NCI-H2081 treated with DMSO at 0.1 percent for 48 hours (cell line): ENCODE data around the gene EIF3K.
"Not testable (repeated sequence)": the region's sequence is repeated elsewhere in the genome, so short reads cannot be mapped to it uniquely, and the experiment has no call there.

ENCODE experiments used
- DNase-seq: peaks from one replicate; lab custom pipeline; 2025; lab: John Stamatoyannopoulos, UW

Gene EIF3K

GRCh38 chr19:38618590-38619360 lies at the start of gene EIF3K:
EIF3K (plus strand) TSS chr19:38619188; CDS start chr19:38619269, 81 bp downstream.
- peak; percentile 90 for DNase-seq

GRCh38 chr19:38569368-38569983 lies 49.5 kb upstream of the EIF3K start:
- no peak for DNase-seq

- no peak for DNase-seq
Measured at GRCh38 chr19:38571682-38572081, 47.3 kb upstream of the EIF3K start.

GRCh38 chr19:38577826-38578225 lies 41.2 kb upstream of the EIF3K start:
- no peak for DNase-seq

- not testable (repeated sequence) for DNase-seq
Measured at GRCh38 chr19:38579304-38579703, 39.7 kb upstream of the EIF3K start.

- no peak for DNase-seq
Measured at GRCh38 chr19:38580080-38580479, 38.9 kb upstream of the EIF3K start.

GRCh38 chr19:38583219-38583984 lies 35.6 kb upstream of the EIF3K start:
- no peak for DNase-seq

GRCh38 chr19:38583985-38584305 lies 35.0 kb upstream of the EIF3K start:
- DNase-seq = no peak

GRCh38 chr19:38587562-38587961 lies 31.4 kb upstream of the EIF3K start:
- no peak for DNase-seq

- DNase-seq = no peak
Measured at GRCh38 chr19:38588041-38588440, 30.9 kb upstream of the EIF3K start.

GRCh38 chr19:38592940-38593339 lies 26.0 kb upstream of the EIF3K start:
- no peak for DNase-seq

- DNase-seq = no peak
Measured at GRCh38 chr19:38596057-38596981, 22.7 kb upstream of the EIF3K start.

- DNase-seq = no peak
Measured at GRCh38 chr19:38597075-38597474, 21.9 kb upstream of the EIF3K start.

GRCh38 chr19:38599722-38600121 lies 19.3 kb upstream of the EIF3K start:
- DNase-seq = no peak

GRCh38 chr19:38602856-38603255 lies 16.1 kb upstream of the EIF3K start:
- not testable (repeated sequence) for DNase-seq

GRCh38 chr19:38606131-38606530 lies 12.9 kb upstream of the EIF3K start:
- DNase-seq = no peak

GRCh38 chr19:38614289-38614688 lies 4.7 kb upstream of the EIF3K start:
- no peak for DNase-seq

- DNase-seq = no peak
Measured at GRCh38 chr19:38615007-38615581, 3.9 kb upstream of the EIF3K start.

- DNase-seq = no peak
Measured at GRCh38 chr19:38616265-38616664, 2.7 kb upstream of the EIF3K start.

GRCh38 chr19:38617283-38617763 lies 1.7 kb upstream of the EIF3K start:
- no peak for DNase-seq
